PFSK-1 (cell line): Measurements from ENCODE around the gene LHFPL3.

Source experiments
- FOXP2 ChIP-seq: optimal IDR thresholded peaks from 2 replicates; pipeline ENCODE3; 2011; ENCODE audit warnings: borderline replicate concordance, control low read depth, inconsistent platforms; ENCODE audit not compliant: insufficient read depth; ENCODE audit errors: extremely low read length, extremely low read depth
- POLR2AphosphoS5 ChIP-seq: IDR thresholded peaks from 2 replicates; pipeline ENCODE4 v1.6.1; 2012; ENCODE audit warnings: low read depth, mild to moderate bottlenecking, control low read depth, low read length, moderate library complexity
- REST ChIP-seq, 2 experiments: IDR thresholded peaks; 2 replicates each; pipeline versions ENCODE4 v1.6.1 to v1.8.0; 2011 to 2012; ENCODE audit warnings: low read depth in 2 of 2, low read length in 2 of 2, control low read depth in 1 of 2, inconsistent platforms in 1 of 2, mild to moderate bottlenecking in 1 of 2, moderate library complexity in 1 of 2; ENCODE audit not compliant: insufficient read depth in 1 of 2
- SIN3A ChIP-seq: IDR thresholded peaks from 2 replicates; pipeline ENCODE4 v1.6.1; 2012; ENCODE audit warnings: mild to moderate bottlenecking, low read length, moderate library complexity, borderline replicate concordance; ENCODE audit not compliant: insufficient read depth
- TAF1 ChIP-seq: IDR thresholded peaks from 2 replicates; pipeline ENCODE4 v1.6.1; 2012; ENCODE audit warnings: low read length, control low read depth, borderline replicate concordance; ENCODE audit not compliant: insufficient read depth

Gene LHFPL3

GRCh38 chr7:104951546-104951945 is 623.1 kb downstream of the LHFPL3 start:
- TF ChIP-seq SIN3A = no peak
- no peak for TF ChIP-seq FOXP2
- TF ChIP-seq POLR2AphosphoS5 = no peak
- no peak for TF ChIP-seq REST (IDR thresholded peaks at IDR 0.05; ENCODE audit: insufficient read depth in 1 of 2, low read depth in 2 of 2, low read length in 2 of 2)
- no peak for TF ChIP-seq TAF1

- TF ChIP-seq SIN3A = no peak
- no peak for TF ChIP-seq POLR2AphosphoS5
- TF ChIP-seq REST (IDR thresholded peaks at IDR 0.05; ENCODE audit: insufficient read depth in 1 of 2, low read depth in 2 of 2, low read length in 2 of 2) = no peak
- TF ChIP-seq TAF1 = no peak
- TF ChIP-seq FOXP2 = no peak
Measured at GRCh38 chr7:104955276-104955675, 626.9 kb downstream of the LHFPL3 start.
